OCI-LY1 (cell line): ENCODE data around the gene VGF.
A peak's percentile ranks its signal among the peaks of the same experiment; 100 is the strongest.

ENCODE experiments used
- H2AFZ ChIP-seq: fragments of 200-600 bp; sonication (generic), shearing (Covaris generic); 2 replicates; pipeline ENCODE4 v1.6.0; 2014; ENCODE audit warnings: antibody characterized with exemption, mild to moderate bottlenecking, low read length
- H3F3A ChIP-seq: fragments of 200-600 bp; sonication (generic), shearing (Covaris generic); 2 replicates; pipeline ENCODE4 v1.6.0; 2014; ENCODE audit warnings: mild to moderate bottlenecking, antibody characterized with exemption, low read length, moderate library complexity; ENCODE audit not compliant: insufficient read depth
- H3K27ac ChIP-seq: fragments of 200-600 bp; sonication (generic); 2 replicates; pipeline ENCODE4 v1.5.1; 2014; ENCODE audit warnings: low read length, mixed run types, mild to moderate bottlenecking, low read depth; ENCODE audit not compliant: poor library complexity, severe bottlenecking
- H3K27me3 ChIP-seq: fragments of 200-600 bp; sonication (generic); 2 replicates; pipeline ENCODE4 v1.6.0; 2014; ENCODE audit warnings: antibody characterized with exemption, mild to moderate bottlenecking, low read length, moderate library complexity; ENCODE audit not compliant: insufficient read depth
- H3K36me3 ChIP-seq: fragments of 200-600 bp; sonication (generic); 2 replicates; pipeline ENCODE4 v1.6.1; 2014; ENCODE audit warnings: mild to moderate bottlenecking, antibody characterized with exemption, low read length, moderate library complexity, mixed read lengths; ENCODE audit not compliant: insufficient read depth
- H3K4me1 ChIP-seq: fragments of 200-600 bp; sonication (generic); 2 replicates; pipeline ENCODE4 v1.5.1; 2014; ENCODE audit warnings: mild to moderate bottlenecking, low read length, moderate library complexity; ENCODE audit not compliant: insufficient read depth, severe bottlenecking
- H3K4me2 ChIP-seq: fragments of 200-600 bp; sonication (generic), shearing (Covaris generic); 2 replicates; pipeline ENCODE4 v1.6.1; 2014; ENCODE audit warnings: low read length
- H3K4me3 ChIP-seq: fragments of 200-600 bp; sonication (generic); 2 replicates; pipeline ENCODE4 v1.5.1; 2014; ENCODE audit warnings: low read length, low read depth, mild to moderate bottlenecking, mixed read lengths; ENCODE audit not compliant: poor library complexity, severe bottlenecking
- H3K79me2 ChIP-seq: fragments of 200-600 bp; shearing (Covaris generic); 2 replicates; pipeline ENCODE4 v1.6.1; 2016; ENCODE audit warnings: mixed run types, low read length, mixed read lengths; ENCODE audit not compliant: insufficient read depth
- H3K9ac ChIP-seq: fragments of 200-600 bp; sonication (generic), shearing (Covaris generic); 2 replicates; pipeline ENCODE4 v1.6.1; 2014; ENCODE audit warnings: mild to moderate bottlenecking, low read length, mixed read lengths
- H3K9me2 ChIP-seq: fragments of 200-600 bp; sonication (generic), shearing (Covaris generic); 2 replicates; pipeline ENCODE4 v1.6.1; 2014; ENCODE audit warnings: low read depth, mild to moderate bottlenecking, low read length, mixed read lengths
- H3K9me3 ChIP-seq: fragments of 200-600 bp; shearing (Covaris generic); 2 replicates; pipeline ENCODE4 v1.6.1; 2014; ENCODE audit warnings: low read length, mixed read lengths
- H4K20me1 ChIP-seq: fragments of 200-600 bp; sonication (generic), shearing (Covaris generic); 2 replicates; pipeline ENCODE4 v1.6.0; 2016; ENCODE audit warnings: mild to moderate bottlenecking, low read length; ENCODE audit not compliant: insufficient read depth
- EZH2 ChIP-seq: fragments of 200-600 bp; sonication (generic), shearing (Covaris generic); IDR thresholded peaks from 2 replicates; pipeline ENCODE4 v1.8.0; 2017; ENCODE audit warnings: borderline replicate concordance, mixed run types, mild to moderate bottlenecking, antibody characterized with exemption, low read length, moderate library complexity, mixed read lengths
- TF ChIP-seq, protein P1 (sequence below): fragments of 200-600 bp; sonication (generic), shearing (Covaris generic); IDR thresholded peaks from 2 replicates; pipeline ENCODE4 v1.5.1; 2017; ENCODE audit warnings: mild to moderate bottlenecking, antibody characterized with exemption, low read length, moderate library complexity, mixed read lengths

Gene VGF

DNA sequence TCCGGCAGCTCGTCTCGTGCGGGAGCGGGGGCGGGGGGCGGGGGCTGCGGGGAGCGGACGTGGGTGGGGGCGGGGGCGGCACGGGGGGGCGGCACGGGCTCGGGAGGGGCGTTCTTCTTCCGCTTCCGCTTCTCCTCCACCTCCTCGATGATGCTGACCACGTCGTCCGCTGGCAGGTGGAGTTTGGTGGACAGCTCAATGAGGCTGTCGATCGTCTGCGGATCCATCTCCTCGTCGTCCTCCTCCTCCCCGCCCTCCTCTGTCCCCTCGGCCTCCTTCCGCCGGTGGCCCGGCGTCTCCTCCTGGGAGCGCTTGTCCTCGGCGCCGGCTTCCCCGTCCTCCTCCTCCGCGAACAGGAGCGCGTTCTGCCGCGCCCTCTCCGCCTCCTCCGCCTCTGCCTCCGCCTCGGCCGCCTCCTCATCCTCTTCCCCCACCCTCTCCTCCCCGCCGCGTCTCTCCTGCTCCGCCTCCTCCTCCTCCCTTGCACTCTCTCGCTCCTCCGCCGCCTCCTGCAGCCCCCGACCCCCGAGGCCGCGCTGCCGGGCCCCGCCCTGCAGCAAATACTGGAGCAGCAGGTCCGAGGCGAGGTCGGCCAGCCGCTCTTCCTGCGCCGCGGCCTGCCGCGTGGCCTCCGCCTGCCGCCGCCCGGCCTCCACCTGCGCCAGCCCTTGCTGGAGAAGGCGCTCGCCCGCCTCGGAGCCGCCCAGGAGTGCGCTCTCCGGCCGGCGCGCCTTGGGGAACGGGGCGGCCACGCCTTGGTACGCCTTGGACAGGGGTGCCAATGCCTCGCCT, 1.9 kb downstream of the VGF start:
- TF ChIP-seq EZH2 = peak; percentile 80; the same call in 1 of the 2 replicates
- TF ChIP-seq, protein P1, sequence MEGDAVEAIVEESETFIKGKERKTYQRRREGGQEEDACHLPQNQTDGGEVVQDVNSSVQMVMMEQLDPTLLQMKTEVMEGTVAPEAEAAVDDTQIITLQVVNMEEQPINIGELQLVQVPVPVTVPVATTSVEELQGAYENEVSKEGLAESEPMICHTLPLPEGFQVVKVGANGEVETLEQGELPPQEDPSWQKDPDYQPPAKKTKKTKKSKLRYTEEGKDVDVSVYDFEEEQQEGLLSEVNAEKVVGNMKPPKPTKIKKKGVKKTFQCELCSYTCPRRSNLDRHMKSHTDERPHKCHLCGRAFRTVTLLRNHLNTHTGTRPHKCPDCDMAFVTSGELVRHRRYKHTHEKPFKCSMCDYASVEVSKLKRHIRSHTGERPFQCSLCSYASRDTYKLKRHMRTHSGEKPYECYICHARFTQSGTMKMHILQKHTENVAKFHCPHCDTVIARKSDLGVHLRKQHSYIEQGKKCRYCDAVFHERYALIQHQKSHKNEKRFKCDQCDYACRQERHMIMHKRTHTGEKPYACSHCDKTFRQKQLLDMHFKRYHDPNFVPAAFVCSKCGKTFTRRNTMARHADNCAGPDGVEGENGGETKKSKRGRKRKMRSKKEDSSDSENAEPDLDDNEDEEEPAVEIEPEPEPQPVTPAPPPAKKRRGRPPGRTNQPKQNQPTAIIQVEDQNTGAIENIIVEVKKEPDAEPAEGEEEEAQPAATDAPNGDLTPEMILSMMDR = no peak
- Histone ChIP-seq H3K4me2 (peak overlapping the region; percentile 92), H3K36me3 (peaks cover 6% of the 10 kb centered on the region; the same call in 1 of the 2 replicates), H3K9ac (peak overlapping the region; percentile 57; the same call in 1 of the 2 replicates), H3K9me3 (no peaks in the 10 kb centered on the region), H4K20me1 (no peaks in the 10 kb centered on the region), H3K9me2 (no peaks in the 10 kb centered on the region), H3K27me3 (no peaks in the 10 kb centered on the region; the same call in 1 of the 2 replicates), H3K79me2 (no peaks in the 10 kb centered on the region), H3K4me1 (peaks cover 21% of the 10 kb centered on the region), H3K27ac (no peak overlapping the region), H3F3A (no peaks in the 10 kb centered on the region; the same call in 1 of the 2 replicates), H2AFZ (no peak overlapping the region), H3K4me3 (peak overlapping the region; percentile 70)

DNA sequence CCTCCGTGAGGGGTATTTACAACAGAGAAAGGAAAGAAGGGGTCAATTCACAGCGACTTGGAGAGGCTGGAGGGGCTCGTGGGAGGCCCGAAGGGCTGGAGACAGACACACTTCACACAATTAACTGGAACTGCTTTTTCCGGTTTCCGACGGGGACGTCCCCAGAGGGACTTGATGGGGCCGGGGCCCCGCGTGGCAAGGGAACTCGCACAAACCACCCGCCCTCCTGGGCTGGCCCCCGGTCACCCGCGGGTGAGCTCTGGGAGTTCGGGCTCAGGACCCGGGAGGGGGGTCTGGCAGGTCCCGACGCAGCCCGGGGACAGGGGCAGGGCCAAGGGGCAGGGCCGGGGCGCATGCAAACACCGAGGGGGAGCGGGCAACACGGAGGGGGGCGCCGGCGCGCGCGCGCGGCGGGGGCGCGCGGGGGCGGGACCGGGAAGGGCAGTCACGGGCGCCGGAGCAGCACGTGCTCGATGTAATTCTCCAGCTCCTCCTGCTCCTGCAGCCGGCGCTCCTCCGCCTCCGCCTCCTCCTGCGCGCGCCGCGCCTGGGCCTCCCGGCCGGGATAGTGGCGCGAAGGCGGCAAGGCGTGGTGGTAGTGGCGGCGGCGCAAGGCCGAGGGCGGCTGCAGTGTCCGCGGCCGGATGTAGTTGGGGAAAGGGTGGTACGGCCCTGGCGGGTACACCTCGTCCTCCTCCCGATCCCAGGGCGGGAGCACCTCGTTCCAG, 2.7 kb downstream of the VGF start:
- peak overlapping the region; percentile 67 for H3K4me2 ChIP-seq
- TF ChIP-seq EZH2 = no peak
- TF ChIP-seq, protein P1 = no peak
- peak overlapping the region; percentile 48; the same call in 1 of the 2 replicates for H3K9ac ChIP-seq
- no peaks in the 10 kb centered on the region for H3K79me2 ChIP-seq
- no peaks in the 10 kb centered on the region for H3K9me3 ChIP-seq
- H4K20me1 ChIP-seq = no peaks in the 10 kb centered on the region
- peak overlapping the region; percentile 70 for H3K4me3 ChIP-seq
- H3K9me2 ChIP-seq = no peaks in the 10 kb centered on the region
- H3K27ac ChIP-seq = peak overlapping the region; percentile 35
- no peak overlapping the region for H2AFZ ChIP-seq
- H3K27me3 ChIP-seq = no peaks in the 10 kb centered on the region
- H3F3A ChIP-seq = no peaks in the 10 kb centered on the region; the same call in 1 of the 2 replicates
- H3K4me1 ChIP-seq = peaks cover 21% of the 10 kb centered on the region
- H3K36me3 ChIP-seq = peaks cover 11% of the 10 kb centered on the region; the same call in 1 of the 2 replicates

DNA sequence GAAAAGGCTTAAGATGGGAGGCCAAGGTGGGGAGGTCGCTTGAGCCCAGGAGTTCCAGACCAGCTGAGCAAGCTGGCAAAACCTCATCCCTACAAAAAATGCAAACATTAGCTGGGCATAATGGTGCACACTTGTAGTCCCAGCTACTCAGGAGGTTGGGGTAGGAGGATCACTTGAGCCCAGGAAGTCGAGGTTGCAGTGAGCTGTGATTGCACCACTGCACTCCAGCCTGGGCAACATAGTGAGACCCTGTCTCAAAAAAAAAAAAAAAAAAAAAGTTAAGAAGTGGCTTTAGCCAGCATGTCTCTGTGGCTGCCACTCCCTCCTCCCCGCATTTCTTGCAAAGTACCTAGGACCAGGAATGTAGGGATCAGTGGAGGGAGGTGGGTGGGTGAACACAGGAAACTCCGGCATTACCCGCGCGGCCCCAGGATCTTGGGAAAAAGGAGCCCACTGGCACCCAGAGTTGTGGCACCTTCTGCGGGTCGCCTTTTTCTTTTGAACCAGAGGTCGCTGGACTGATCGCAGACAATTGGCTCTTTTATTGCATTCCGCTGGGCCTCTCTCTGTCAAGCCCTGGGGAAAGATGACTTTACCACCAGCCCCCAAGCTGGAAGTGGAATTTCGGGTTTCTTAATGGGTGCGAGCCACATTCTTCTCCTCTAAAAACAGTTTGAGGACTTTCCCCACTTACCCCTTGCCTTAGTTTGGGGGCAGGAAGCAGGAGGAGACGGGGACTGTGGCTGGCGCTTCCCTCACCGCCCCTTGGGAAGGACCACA, 3.5 kb downstream of the VGF start:
- Histone ChIP-seq H3K27ac (peak overlapping the region; percentile 35), H3K4me3 (peak overlapping the region; percentile 70)

More for the DNA sequence above, 3.5 kb downstream of the VGF start:
- Histone ChIP-seq H3K79me2 (no peaks in the 10 kb centered on the region), H4K20me1 (no peaks in the 10 kb centered on the region), H3F3A (no peaks in the 10 kb centered on the region; the same call in 1 of the 2 replicates), H3K36me3 (peaks cover 16% of the 10 kb centered on the region; the same call in 1 of the 2 replicates), H3K4me1 (peaks cover 26% of the 10 kb centered on the region), H3K4me2 (peak overlapping the region; percentile 67; the same call in 1 of the 2 replicates), H3K27me3 (no peaks in the 10 kb centered on the region), H2AFZ (no peak overlapping the region), H3K9ac (peak overlapping the region; percentile 48; the same call in 1 of the 2 replicates), H3K9me2 (no peaks in the 10 kb centered on the region), H3K9me3 (no peaks in the 10 kb centered on the region)
- TF ChIP-seq EZH2 = no peak
